GM12874 (cell line): ENCODE results near the gene VGLL4.

Source experiments
- TF ChIP-seq, protein P1 (sequence below): IDR thresholded peaks from 2 replicates; pipeline ENCODE4 v1.5.1; 2011; ENCODE audit warnings: low read depth, mild to moderate bottlenecking, control low read depth, low read length, moderate library complexity; ENCODE audit not compliant: insufficient read depth

Gene VGLL4

DNA sequence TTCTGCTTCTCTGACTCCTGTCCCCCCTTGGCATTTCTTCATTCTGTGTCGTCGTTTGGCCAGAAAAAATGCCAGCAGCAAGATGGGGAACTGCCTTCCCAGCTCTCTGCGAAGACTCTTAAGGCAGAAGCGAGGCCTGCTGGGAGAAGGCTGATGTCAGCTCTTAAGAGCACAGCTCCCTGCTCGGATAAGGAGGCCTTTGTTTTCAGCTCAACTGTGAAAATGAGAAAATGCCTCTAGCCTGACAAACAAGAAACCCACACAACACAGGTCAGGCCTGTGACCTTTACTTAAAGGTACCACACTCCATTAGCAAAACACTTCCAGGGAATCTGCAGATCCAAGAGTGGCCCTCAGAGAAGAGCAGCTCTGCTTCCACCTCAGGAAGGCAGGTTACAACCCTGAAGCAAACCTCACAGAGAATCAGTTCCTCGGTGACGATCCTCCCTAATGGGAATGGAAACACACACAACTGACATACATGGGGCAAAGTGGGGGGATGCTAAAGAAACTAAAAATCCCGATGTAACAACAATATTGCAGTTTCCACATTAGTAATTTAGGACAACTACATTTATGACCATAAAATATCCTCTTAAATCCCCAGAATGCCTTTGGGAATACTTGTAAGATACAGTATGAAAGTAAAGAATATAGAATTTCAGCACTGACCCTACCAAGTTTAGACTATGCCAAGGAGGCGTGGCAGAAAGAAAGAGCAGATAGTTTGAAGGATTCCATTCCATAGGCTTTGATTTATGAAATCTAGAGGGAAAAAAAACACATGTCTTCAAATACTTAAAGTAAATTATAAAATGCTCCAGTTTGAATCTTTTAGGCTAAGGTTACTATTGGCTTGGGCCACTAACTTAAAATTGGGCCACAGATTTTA is 52.1 kb downstream of the VGLL4 start:
- TF ChIP-seq, protein P1, sequence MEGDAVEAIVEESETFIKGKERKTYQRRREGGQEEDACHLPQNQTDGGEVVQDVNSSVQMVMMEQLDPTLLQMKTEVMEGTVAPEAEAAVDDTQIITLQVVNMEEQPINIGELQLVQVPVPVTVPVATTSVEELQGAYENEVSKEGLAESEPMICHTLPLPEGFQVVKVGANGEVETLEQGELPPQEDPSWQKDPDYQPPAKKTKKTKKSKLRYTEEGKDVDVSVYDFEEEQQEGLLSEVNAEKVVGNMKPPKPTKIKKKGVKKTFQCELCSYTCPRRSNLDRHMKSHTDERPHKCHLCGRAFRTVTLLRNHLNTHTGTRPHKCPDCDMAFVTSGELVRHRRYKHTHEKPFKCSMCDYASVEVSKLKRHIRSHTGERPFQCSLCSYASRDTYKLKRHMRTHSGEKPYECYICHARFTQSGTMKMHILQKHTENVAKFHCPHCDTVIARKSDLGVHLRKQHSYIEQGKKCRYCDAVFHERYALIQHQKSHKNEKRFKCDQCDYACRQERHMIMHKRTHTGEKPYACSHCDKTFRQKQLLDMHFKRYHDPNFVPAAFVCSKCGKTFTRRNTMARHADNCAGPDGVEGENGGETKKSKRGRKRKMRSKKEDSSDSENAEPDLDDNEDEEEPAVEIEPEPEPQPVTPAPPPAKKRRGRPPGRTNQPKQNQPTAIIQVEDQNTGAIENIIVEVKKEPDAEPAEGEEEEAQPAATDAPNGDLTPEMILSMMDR: no peak

DNA sequence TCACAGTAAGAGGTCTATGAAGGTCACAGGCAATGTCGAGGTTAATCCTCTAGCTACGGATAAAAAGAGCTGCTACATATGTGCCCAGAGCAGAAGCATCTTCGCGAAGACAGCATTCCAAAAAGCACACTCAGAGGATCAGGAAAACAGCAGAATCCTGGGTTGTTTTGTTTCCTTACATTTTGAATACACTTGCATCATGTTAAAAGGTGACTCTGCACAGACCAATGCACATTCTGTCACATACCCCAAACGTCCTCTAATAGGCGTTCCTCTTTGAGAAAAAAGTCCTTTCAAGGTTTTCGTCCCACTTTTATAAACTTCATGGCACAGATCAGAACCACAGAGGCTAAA is 52.7 kb downstream of the VGLL4 start:
- TF ChIP-seq, protein P1: no peak

DNA sequence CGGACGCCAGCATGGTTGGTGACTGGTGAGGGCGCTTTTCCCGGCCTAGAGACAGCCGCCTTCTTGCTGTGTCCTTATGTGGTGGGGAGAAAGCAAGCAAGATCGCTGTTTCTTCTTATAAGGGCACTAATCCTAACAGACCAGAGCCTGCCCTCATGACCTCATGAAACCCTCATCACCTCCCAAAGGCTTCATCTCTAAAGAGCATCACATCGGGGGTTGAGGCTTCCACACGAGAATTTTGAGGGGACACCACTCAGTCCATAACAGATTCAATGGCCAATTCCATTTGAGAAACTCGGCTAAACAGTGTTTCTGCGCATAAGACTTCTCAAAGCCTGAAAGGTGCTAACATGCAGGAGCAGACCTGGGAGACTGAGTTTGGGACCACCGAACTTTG is 54.0 kb downstream of the VGLL4 start:
- TF ChIP-seq, protein P1: no peak

DNA sequence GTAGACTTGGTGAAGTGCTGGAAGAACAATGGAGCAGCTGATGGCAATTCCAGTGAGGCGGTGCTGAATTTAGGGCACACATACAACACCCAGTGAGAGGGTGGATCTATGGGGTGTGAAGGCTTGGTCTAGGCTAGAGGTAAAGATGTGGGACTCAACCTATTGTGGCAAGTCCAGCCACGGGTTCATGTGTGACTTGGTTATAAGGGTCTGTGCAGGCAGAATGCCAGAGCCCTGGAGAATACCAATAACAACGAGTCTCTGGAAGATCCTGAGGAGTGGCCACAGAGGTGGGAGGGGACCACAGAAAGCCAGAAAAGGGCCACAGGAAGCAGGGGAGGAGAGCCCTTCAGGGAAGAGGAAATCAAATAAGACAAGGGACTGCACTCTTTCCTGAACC is 55.0 kb downstream of the VGLL4 start:
- TF ChIP-seq, protein P1: no peak

DNA sequence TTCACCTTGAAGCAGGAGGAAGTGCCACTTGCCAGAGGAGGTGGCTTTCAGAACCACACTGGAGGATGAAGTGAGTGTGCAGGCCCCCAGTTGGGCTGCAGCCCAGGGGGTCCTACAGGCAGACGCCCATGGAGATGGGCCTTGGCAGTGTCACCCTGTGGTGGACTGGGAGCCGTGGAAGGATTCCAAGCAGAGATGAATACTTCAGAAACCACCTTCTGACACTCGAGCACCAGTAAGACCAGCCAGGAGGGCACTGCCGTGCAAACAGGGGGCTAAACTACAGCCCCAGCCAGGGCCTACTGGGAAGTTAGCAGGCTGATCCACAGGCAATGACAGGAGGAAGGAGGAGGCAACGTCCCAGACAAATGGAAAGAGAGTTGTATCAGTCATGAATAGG is 55.4 kb downstream of the VGLL4 start:
- TF ChIP-seq, protein P1: no peak

DNA sequence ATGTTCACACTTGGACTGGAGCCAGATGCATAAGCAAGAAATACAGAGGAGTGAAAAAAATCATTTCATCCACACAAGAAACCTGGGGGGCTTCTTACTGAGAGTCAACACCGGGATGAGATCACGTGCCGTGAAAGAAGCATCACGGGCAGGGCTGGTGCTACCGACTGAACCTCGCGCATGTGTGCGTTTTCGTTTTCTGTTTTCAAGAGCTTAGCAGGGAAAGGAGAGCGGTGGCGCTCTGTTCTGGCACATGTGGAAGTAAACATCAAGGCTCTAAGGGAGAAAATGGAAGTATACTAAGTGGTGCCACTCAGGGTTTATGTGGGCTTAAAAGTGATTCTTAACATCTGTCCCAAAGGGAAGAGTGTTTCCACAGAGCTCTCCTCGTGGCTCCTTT is 55.9 kb downstream of the VGLL4 start:
- TF ChIP-seq, protein P1: no peak

DNA sequence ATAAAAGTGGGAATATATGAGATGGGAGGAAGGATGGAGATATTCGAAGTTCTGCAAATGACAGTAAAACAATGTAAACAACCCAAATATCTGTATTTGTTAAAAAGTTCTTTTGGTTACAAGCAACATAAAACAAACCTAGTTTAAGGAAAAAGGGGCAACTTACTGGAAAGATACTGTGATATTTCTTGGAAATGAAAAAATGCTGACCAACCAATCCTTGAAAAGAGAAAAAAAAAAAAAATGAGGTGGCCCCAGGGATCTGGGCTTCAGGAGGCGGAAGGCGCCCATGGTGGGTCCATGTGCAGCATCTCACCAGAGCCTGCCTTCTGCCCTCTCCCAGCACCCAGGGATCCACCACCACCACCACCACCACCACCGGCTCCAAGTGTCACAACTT is 59.1 kb downstream of the VGLL4 start:
- TF ChIP-seq, protein P1: no peak
